ENCODE results near the gene ERICH2. TPM values are rescaled to one million over a fixed set of nuclear protein-coding genes. Genes with fewer than 3 reads are reported as not detected.

Gene ERICH2
- total and polyA plus RNA-seq, 2 experiments from 2014 or later = 3.5 TPM; not detected in 1

- no peak for TF ChIP-seq CTCF (conservative IDR thresholded peaks at IDR 0.05; ENCODE audit: low read depth in 2 of 2)
- no peak for TF ChIP-seq ZNF114 (CRISPR knock-in tag; IDR thresholded peaks at IDR 0.05)
- no peak for TF ChIP-seq REST (IDR thresholded peaks at IDR 0.05; ENCODE audit: unreplicated experiment)
- no peak for TF ChIP-seq JUNB (IDR thresholded peaks at IDR 0.05; ENCODE audit: unreplicated experiment)
- no peak for TF ChIP-seq ETS1 (IDR thresholded peaks at IDR 0.05)
Measured at GRCh38 chr2:170840717-170841210, 70.6 kb downstream of the ERICH2 start (continued).

GRCh38 chr2:170842785-170843184 lies 72.6 kb downstream of the ERICH2 start:
- no peaks in the 10 kb centered on the region for H3K4me1 ChIP-seq (ENCODE audit: insufficient read depth)
- H3K79me2 ChIP-seq (replicated peaks; ENCODE audit: insufficient read depth) = no peaks in the 10 kb centered on the region
- H3K4me2 ChIP-seq = no peak overlapping the region
- no peaks in the 10 kb centered on the region for H3K36me3 ChIP-seq (ENCODE audit: insufficient read depth)
- peaks cover 2% of the 10 kb centered on the region; the same call in 1 of the 3 replicates for H3K9me3 Mint-ChIP-seq
- no peaks in the 10 kb centered on the region for H3K27me3 ChIP-seq (ENCODE audit: insufficient read depth)
- H3K4me3 Mint-ChIP-seq = no peak overlapping the region
- no peak for ATAC-seq
- no peak for DNase-seq (ENCODE audit: low spot score)
- H3K9me2 ChIP-seq (ENCODE audit: insufficient read depth) = no peaks in the 10 kb centered on the region
- no peak overlapping the region for H3K27ac Mint-ChIP-seq
- H3F3A ChIP-seq (replicated peaks; ENCODE audit: low read depth) = no peaks in the 10 kb centered on the region
- no peaks in the 10 kb centered on the region for H3K4me1 Mint-ChIP-seq
- H3K27me3 Mint-ChIP-seq (ENCODE audit: insufficient read depth, low read depth, poor library complexity) = peaks cover 2% of the 10 kb centered on the region
- H3K27ac ChIP-seq (ENCODE audit: low read depth) = no peak overlapping the region
- H3K36me3 Mint-ChIP-seq (ENCODE audit: low read depth) = 0 out of 3 replicates have a peak, but pooled peaks cover 3% of the 10 kb centered on the region
- H4K20me1 ChIP-seq (replicated peaks; ENCODE audit: insufficient read depth) = no peaks in the 10 kb centered on the region
- H3K4me3 ChIP-seq = no peak overlapping the region
- no peak overlapping the region for H2AFZ ChIP-seq
- no peak for TF ChIP-seq JUNB (IDR thresholded peaks at IDR 0.05; ENCODE audit: unreplicated experiment)
- no peak for TF ChIP-seq ZNF331 (CRISPR knock-in tag; IDR thresholded peaks at IDR 0.05; ENCODE audit: low read depth)
- no peak for TF ChIP-seq POLR2AphosphoS5 (IDR thresholded peaks at IDR 0.05; ENCODE audit: low read depth)
- TF ChIP-seq NANOG (IDR thresholded peaks at IDR 0.05; ENCODE audit: borderline replicate concordance) = no peak
- no peak for TF ChIP-seq CREB1 (CRISPR knock-in tag; IDR thresholded peaks at IDR 0.05; ENCODE audit: low read depth)
- no peak for TF ChIP-seq EZH2phosphoT487 (IDR thresholded peaks at IDR 0.05; ENCODE audit: unreplicated experiment)
- TF ChIP-seq EZH2 (IDR thresholded peaks at IDR 0.05; ENCODE audit: low read depth, unreplicated experiment) = no peak
- TF ChIP-seq ZNF114 (CRISPR knock-in tag; IDR thresholded peaks at IDR 0.05) = no peak
- no peak for TF ChIP-seq STAT1 (IDR thresholded peaks at IDR 0.05; ENCODE audit: unreplicated experiment)
- TF ChIP-seq REST (IDR thresholded peaks at IDR 0.05; ENCODE audit: unreplicated experiment) = no peak
- no peak for TF ChIP-seq ETS1 (IDR thresholded peaks at IDR 0.05)
- TF ChIP-seq CTCF (conservative IDR thresholded peaks at IDR 0.05; ENCODE audit: low read depth in 2 of 2) = no peak
